Activated T-cell treated with anti-CD3 and anti-CD28 coated beads, Interleukin-2, amount 50 U/mL, for 1 hour (primary cell): ENCODE results near the gene TCF20.
A peak's percentile ranks its signal among the peaks of the same experiment; 100 is the strongest.

ENCODE experiments used
- DNase-seq: peaks from one replicate; pipeline ENCODE4 v3.0.0-alpha.2; 2020

The TCF20 gene

GRCh38 chr22:42300259-42301076, 30.0 kb upstream of the TCF20 start:
- DNase-seq: peak; percentile 44

- DNase-seq: peak; percentile 59
Measured at GRCh38 chr22:42299586-42300258, 29.3 kb upstream of the TCF20 start.

GRCh38 chr22:42298746-42299145, 28.3 kb upstream of the TCF20 start:
- DNase-seq: no peak

GRCh38 chr22:42297778-42298177, 27.3 kb upstream of the TCF20 start:
- DNase-seq: no peak

GRCh38 chr22:42296883-42297282, 26.4 kb upstream of the TCF20 start:
- DNase-seq: no peak

GRCh38 chr22:42296381-42296853, 26.0 kb upstream of the TCF20 start:
- peak; percentile 35 for DNase-seq

GRCh38 chr22:42294034-42294985, 23.9 kb upstream of the TCF20 start:
- DNase-seq: peak; percentile 45

- DNase-seq: no peak
Measured at GRCh38 chr22:42292732-42293520, 22.5 kb upstream of the TCF20 start.

GRCh38 chr22:42291287-42291686, 20.8 kb upstream of the TCF20 start:
- DNase-seq: no peak

- no peak for DNase-seq
Measured at GRCh38 chr22:42289671-42290541, 19.5 kb upstream of the TCF20 start.

- no peak for DNase-seq
Measured at GRCh38 chr22:42288791-42289190, 18.3 kb upstream of the TCF20 start.

- DNase-seq: no peak
Measured at GRCh38 chr22:42287174-42287890, 16.9 kb upstream of the TCF20 start.

- DNase-seq: no peak
Measured at GRCh38 chr22:42286205-42286604, 15.8 kb upstream of the TCF20 start.

GRCh38 chr22:42285604-42286003, 15.2 kb upstream of the TCF20 start:
- no peak for DNase-seq

GRCh38 chr22:42284643-42285181, 14.3 kb upstream of the TCF20 start:
- no peak for DNase-seq

- DNase-seq: no peak
Measured at GRCh38 chr22:42284202-42284591, 13.7 kb upstream of the TCF20 start.

- peak; percentile 62 for DNase-seq
Measured at GRCh38 chr22:42283278-42284201, 13.1 kb upstream of the TCF20 start.

GRCh38 chr22:42282943-42283277, 12.5 kb upstream of the TCF20 start:
- DNase-seq: no peak

- DNase-seq: peak; percentile 14
Measured at GRCh38 chr22:42282252-42282942, 11.9 kb upstream of the TCF20 start.
